Left renal cortex interstitium (tissue), 4 donors: Measurements from ENCODE around the gene ZNF576. TPM values are rescaled to one million over a fixed set of nuclear protein-coding genes. Genes with fewer than 3 reads are reported as not detected.
"Not testable (repeated sequence)": the region's sequence is repeated elsewhere in the genome, so short reads cannot be mapped to it uniquely, and the experiment has no call there.

Experiments used
- DNase-seq, 4 donors: peaks; one replicate each; pipeline ENCODE4 v3.0.0-alpha.2; 2013; ENCODE audit warnings: low read depth in 4 of 4, low spot score in 2 of 4, missing footprints in 1 of 4
- polyA plus RNA-seq, 4 donors: library from polyadenylated mRNA; unstranded; fragments of 120-200 nt; gene quantifications; one replicate each; pipeline ENCODE4 v1.2.1, GENCODE V29; 2013; ENCODE audit not compliant: insufficient read length in 4 of 4

Gene ZNF576
- polyA plus RNA-seq, 4 donors: 10.8 to 17.6 (median 13.7) TPM

GRCh38 chr19:43574424-43575155, 21.8 kb upstream of the ZNF576 start:
- no peak for DNase-seq

GRCh38 chr19:43575156-43575950, 21.0 kb upstream of the ZNF576 start, which contains the start of the genes PINLYP and XRCC1:
TSS of gene PINLYP (plus strand) at chr19:43575801. CDS start at chr19:43577192, 1,391 bp downstream.
TSS of gene XRCC1 (minus strand) at chr19:43575527. CDS start at chr19:43575458, 69 bp downstream.
- DNase-seq: peak; percentile 93 to 99 (median 98)

- no peak for DNase-seq
These were observed 20.2 kb upstream of the ZNF576 start for GRCh38 chr19:43575955-43576878.

GRCh38 chr19:43578787-43579186, 17.6 kb upstream of the ZNF576 start:
- DNase-seq: no peak

- DNase-seq: no peak
These were observed 14.9 kb upstream of the ZNF576 start for GRCh38 chr19:43581467-43581866.

- no peak for DNase-seq
These were observed 13.9 kb upstream of the ZNF576 start for GRCh38 chr19:43582495-43582894.

GRCh38 chr19:43584484-43584883, 11.9 kb upstream of the ZNF576 start:
- no peak for DNase-seq

GRCh38 chr19:43586346-43586745, 10.0 kb upstream of the ZNF576 start:
- DNase-seq: no peak

GRCh38 chr19:43587029-43587428, 9.4 kb upstream of the ZNF576 start:
- DNase-seq: not testable (repeated sequence)

- DNase-seq: no peak
These were observed 7.1 kb upstream of the ZNF576 start for GRCh38 chr19:43589277-43589676.

- no peak for DNase-seq
These were observed 6.7 kb upstream of the ZNF576 start for GRCh38 chr19:43589678-43590077.

GRCh38 chr19:43591904-43592772, 4.3 kb upstream of the ZNF576 start:
- DNase-seq: no peak

GRCh38 chr19:43592800-43593350, 3.5 kb upstream of the ZNF576 start:
- no peak for DNase-seq

GRCh38 chr19:43594081-43594697, 2.2 kb upstream of the ZNF576 start:
- DNase-seq: no peak

- peak in 1 of 4 donors; percentile 45 for DNase-seq
These were observed 1.4 kb upstream of the ZNF576 start for GRCh38 chr19:43594710-43595604.

- no peak for DNase-seq
These were observed 793 bp upstream of the ZNF576 start for GRCh38 chr19:43595605-43595998.

GRCh38 chr19:43596842-43597461, 557 bp downstream of the ZNF576 start:
- DNase-seq: no peak
